Mucosa of gallbladder (tissue), 1 donor: ENCODE data around the gene TTLL11. TPM values are rescaled to one million over a fixed set of nuclear protein-coding genes. Genes with fewer than 3 reads are reported as not detected.

Experiments used
- DNase-seq: peaks from one replicate; pipeline ENCODE4 v3.0.0-alpha.2; 2020; ENCODE audit warnings: low spot score
- total RNA-seq: library from RNA; stranded (reverse); gene quantifications from one replicate; pipeline ENCODE4 v1.2.1, GENCODE V29; 2021
- donor health status: DM: no; HTN: no; CAD: no.

TTLL11 gene
- total RNA-seq, 1 donor from 2014 or later, result 10.9 TPM

DNA sequence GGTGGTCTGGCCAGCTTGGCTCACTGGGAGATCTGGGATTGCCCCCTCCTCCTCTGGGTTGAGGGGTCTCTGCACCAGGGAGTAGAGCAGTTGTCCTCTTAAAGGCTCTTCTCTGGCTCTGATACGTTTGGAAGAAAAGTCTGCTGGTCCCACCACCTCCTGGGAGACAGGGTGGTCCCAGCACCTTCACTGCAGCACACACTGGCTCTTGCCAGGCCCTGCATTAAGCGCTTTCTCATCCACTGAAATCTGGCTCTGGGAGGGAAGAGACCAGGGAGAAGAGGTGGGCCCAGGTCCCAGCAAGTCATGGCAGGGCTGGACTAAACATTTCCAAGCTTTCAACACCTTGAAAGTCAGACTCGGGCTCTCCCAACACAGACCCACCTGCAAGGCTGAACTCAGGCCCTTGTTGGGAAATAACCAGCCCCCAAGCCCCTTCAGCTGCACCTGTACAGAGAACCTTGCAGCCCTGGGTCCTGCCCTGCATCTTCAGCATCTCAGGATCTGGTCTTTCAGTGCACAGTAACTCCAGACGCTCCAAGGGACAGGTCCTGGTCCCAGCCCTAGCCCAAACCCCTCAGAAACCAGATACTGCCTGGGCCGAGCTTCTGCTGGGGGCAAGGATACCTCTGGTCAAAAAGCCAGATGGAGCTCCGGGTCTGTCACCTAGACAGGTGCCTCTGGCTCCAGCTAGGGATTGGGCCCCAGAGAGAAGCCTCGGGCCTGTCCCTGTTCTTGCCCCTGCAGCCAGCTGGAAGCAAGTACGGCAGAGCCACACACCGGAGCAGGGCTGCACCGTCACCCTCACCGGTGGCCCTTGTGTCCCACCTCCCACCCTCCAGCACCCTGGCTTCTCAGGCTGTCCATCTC is 307.2 kb downstream of the TTLL11 start:
- no peak for DNase-seq

DNA sequence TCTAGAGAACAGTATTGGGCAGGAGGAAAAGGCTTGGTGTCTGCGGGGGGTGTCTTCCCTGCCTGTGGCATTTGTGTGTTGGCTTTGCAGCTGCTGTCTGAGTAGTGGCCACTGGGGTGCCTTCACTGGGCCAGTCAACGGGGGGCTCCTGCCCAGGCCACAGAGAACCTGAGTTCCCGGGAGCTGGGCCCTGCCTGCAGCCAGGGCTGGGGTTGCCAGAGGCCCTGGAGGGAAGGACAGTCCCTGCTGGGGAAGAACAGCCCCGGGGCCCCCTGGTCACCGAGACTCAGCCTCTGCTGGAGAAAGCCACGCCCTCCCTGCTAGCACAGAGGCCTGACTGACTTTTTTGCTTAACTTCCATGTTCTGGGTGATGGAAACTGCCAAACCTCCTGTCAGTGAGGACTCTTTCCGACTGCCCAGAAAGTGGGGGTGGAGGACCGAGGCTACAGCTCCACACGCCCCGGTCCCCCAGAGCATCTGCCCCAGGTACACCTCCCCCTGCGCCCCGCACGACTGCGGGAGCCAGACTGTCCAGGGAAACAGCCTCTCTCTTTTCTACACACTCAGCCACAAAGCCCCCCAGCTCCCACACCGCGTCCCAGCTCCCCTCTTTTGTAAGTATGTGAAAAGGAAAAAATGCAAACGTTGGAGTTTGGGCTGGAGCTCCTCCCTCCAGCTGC is 308.2 kb downstream of the TTLL11 start:
- no peak for DNase-seq

DNA sequence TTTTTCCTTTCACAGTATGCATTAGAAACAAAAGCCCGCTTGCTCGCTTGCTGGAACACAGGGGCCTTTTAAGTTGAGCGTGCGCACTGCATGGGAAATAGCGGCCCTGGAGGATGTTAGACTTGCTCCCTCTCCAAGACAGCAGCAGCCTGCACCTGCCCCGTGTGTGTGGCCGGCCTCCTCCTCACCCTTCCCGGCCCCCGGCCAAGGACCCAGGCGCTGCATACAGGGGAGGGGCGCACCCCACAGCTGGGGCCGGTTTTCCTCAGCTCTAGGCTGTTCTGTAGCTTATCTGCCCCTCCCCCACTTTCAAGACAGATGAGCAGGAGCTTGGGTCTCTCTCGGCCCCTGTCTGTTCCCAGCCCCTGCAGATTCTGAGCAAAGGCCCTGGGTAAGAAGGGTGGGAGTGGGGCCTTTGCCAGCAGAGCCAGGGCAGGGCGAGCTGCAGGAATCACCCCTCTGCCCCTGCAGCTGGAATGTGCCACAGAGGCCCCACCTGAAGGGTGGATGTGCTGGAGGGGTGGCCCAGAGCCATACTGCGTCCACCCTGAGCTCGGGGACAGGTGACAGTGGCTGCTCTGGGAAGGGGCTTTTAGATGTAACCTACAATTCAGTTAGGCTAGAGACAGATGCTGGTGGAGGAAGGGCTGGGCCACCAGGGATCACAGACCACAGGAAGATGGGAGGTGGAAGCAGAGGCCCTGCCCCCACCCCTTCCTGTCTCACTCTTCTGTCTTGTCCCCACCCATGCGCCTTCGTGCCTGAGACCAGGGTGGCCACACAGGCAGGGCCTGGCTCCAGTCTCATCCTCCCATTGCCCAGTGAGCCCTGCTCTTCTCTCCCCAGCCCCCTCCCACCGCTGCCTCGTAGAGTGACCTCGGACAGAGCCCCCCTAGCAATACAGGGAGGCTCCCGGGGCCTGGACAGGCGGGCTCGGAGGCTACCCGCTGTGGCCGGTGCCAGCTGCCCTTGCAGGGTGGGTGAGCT is 309.3 kb downstream of the TTLL11 start:
- DNase-seq, result no peak

DNA sequence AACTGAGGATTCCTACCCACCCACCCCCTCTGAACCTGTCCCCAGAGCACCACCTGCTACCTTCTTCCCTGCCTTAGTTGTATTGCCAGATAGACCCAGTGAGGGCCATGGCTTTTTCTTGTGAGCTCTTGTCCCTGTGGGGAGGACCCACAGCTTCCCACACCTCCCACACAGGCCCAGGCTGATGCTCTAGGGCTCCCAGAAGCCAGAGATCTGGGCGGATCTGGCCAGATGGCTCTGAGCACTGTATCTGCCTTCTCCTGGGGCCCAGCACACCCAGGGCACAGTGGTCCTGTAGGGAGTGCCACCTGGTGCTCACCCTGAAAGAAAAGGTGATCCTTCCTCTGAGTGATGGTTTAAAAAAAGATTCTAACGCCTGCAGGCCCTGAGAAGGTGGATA is 310.0 kb downstream of the TTLL11 start:
- DNase-seq, result no peak

DNA sequence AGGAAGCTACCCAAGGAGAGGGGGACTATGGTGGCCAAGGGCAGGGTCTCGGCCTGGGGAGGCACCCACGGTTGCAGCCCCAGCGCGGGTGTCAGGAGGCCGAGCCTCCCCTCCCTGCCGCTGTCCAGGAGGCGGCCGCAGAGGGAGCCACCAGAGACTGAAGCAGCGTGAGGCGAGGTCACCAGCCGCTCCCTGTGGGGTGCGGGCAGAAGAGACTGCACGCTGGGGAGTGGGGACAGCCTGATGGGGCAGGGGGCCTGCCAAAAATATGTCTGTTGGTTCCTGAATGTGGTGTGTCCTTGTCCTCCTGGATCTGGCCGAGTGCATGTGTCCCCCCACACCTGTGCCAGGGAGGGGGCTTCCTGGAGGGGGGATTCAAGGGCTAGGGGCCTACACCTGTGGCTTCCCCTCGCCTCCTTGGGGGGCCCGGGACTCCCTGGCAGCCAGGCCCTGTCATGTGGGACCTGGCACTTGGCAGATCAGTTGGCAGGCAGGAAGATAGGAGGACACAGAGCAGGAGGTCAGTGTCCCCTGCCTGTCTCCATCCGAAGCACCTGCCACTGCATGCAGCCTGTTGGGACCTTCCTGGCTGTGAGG is 310.5 kb downstream of the TTLL11 start:
- no peak for DNase-seq

DNA sequence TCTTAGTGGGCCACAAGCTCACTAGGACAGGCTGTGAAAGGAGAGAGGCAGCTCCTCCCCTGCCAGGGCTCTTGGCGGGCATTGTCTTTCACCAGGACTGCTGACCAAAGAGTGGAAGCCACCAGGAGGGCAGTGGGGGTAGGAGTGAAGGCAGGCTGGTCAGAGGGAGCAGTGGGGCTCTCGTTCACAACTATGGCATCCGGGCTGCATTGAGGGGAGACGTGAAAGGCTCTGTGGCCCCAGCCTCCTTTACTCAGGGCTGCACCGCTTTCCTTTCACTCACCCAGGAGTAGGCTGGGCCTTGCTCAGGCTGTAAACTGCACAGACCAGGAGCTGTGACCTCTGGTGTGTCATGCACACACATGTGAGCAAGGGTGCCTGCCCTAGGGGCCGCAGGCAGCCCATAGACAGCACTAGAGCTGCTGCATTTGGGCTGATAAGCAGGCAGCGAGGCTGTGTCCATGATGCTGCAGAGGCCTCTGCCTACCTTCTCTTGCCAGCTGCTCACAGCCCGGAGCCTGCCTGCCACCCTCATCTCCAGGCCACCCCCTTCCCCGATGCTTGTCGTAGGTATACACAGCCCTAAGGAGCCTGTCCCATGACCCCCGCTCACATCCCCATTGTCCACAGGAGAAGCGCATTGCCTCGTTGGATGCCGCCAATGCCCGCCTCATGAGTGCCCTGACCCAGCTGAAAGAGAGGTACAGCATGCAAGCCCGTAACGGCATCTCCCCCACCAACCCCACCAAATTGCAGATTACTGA is 311.2 kb downstream of the TTLL11 start:
- DNase-seq, result no peak

DNA sequence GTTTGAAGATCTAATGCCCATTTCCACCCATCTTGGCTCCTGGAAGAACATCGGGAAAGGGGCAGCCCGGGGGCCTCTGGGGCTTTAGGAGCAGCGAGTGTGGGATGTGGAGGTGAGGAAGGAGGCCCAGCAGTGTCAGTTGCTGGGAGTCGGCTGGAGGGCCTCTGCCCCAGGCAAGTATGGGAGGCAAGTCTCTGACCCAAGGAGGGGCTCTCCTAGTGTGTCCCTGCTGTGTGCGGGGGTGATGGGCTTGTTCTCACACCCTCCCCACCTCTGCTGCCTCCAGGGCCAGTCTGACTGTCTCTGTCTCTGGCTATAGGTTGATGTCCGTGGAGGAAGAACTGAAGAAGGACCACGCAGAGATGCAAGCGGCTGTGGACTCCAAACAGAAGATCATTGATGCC is 312.0 kb downstream of the TTLL11 start:
- DNase-seq, result no peak

DNA sequence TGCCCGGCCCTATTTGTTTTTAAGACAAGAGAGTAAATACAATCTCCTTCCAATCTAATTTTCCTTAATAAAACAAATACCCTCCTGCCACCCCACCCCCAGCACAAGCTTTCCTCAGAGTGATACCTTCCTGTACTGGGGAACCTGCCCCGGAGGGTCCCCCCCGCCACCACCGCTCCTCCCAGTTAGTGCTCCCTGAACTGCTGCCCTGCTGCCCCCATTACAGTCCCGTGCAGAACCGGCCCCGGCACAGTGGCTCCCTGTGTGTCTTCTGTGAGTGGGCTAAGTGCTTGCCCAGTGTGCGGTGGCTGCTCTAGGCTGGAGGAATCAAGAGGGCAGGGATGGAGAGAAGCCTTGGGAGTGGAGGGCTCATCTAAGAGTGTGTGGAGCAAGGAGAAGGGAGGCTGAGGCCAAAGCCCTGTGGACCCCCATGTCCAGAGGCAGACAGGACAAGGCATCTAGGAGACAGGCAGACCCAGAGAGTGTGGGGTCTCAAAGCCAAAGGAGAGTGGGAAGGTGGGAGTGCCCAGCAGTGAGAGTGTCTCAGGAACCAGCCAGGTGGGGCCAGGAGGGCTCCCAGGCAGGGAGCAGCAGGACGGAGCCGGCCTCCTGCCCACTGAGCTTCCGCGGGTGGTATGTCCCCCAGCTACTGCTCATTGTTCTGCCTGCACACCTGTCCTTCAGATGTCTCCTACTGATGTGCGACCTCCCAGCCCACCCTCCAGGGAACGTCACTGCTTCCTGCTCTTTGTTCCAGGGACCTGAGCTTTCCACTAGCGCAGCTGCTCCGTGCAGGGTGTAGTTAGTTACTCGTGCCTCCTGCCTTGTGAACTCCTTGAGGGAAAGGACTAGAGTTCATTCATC is 312.7 kb downstream of the TTLL11 start:
- DNase-seq, result no peak

DNA sequence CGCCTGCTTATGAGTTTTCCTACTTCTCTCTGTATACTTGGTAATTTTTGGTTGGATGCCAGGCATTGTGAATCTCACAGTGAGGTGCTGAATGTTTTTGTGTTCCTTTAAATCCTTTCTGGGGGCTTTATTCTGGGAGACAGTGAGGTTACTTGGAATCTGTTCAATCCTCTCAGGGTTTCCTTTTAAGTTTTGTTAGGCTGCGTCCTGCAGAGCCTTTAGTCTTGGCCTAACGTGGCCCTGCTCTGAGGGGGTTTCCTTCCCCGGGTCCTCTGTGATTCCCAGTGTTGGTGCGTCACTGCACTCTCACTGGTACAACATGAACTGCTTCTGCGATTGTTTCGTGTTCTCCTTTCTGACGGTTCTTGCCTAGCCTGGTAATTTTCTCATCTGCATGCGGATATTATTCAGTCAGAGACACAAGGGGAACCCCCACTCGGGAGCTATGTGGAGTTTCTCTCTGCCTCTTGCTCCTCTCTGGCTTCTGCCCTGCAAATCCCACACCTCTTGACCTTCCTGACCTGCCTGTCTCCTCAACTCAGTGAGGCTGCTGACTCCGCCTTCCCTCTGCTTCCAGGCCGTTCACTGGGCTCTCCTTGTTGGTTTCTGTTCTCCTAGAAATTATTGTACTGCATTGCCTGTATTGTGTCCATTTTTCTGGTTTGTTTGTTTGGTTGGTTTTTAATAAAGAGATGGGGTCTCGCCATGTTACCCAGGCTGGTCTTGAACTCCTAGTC is 313.6 kb downstream of the TTLL11 start:
- DNase-seq, result no peak

DNA sequence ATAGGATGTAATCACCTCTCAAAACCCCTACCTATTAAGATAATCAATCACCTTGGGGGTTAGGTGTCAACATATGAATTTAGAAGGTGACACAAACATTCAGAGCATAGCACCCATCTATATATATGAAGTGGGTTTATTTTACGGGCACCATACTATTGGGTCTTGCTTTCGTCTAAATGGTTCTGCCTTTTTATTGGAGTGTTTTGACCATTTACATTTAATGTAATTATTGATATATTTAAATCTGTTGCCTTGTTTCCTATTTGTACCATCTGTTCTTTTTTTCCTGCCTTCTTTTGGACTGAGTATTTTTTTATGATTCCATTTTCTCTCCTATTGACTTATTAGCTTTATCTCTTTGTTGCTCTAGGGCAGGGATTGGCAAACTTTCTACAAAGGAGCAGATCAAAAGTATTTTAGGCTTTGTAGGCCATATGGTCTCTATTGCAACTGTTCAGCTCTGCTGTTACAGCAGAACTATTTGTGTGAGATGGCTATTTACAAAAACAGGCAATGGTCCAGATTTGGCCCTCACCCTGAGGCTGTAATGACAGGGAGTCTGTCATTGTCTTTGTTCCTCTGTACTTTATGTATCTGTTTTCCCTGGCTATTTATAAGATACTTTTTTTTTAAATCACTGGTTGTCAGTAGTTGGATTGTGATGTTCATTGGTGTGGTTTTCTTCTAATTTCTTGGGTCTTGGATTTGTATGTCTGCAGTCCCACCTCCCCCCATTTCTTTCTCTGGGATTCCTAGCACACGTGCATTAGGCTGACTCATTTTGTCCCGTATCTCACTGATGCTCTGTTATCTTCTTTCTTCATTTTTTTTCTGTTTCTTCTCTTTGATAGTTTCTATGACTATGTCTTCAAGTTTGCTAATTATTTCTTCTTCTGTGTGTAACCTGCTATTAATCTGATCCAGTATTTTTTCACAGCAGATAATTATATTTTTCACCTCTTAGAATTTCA is 314.6 kb downstream of the TTLL11 start:
- no peak for DNase-seq

DNA sequence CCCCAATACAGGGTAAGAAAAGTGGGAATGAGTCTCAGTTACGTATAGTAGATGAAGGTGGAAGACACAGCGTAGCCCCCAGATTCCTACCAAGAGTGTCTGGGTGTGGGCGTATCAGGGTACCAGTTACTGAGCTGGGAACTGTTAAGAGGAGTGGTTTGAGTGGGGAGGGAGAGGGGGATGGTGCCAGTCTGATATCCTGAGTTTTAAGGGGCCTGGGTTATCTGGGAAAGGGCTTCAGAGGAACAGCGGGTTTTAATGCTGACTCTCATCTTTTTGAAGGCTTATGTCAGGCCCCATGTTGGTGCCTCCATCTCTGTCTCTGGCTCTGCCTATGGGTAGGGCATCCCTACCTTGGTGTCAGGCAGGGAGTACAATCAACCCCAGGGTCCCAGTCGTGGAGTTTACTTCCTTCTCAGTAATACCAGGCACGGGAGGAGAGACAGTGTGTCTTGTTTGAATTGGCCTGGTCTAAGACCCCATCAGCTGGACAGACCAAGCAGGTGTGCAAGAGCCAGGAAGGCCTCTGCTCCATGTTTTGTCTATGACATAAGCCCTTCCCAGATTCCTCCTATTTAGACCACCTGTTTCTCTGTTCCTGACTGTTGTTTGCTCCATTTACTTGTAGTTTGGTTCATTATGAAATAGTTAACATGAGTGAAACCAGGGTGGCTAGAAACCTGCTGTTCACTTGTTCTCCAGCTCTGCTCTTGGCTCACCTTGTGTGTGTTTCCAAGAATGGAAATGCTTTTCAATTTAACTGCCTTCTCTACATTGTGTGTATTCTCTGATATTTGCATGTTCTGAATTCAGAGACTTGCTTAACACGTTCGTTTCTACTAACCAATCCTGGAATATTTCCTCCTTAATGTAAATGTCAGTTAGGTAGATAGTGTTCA is 316.1 kb downstream of the TTLL11 start:
- no peak for DNase-seq

DNA sequence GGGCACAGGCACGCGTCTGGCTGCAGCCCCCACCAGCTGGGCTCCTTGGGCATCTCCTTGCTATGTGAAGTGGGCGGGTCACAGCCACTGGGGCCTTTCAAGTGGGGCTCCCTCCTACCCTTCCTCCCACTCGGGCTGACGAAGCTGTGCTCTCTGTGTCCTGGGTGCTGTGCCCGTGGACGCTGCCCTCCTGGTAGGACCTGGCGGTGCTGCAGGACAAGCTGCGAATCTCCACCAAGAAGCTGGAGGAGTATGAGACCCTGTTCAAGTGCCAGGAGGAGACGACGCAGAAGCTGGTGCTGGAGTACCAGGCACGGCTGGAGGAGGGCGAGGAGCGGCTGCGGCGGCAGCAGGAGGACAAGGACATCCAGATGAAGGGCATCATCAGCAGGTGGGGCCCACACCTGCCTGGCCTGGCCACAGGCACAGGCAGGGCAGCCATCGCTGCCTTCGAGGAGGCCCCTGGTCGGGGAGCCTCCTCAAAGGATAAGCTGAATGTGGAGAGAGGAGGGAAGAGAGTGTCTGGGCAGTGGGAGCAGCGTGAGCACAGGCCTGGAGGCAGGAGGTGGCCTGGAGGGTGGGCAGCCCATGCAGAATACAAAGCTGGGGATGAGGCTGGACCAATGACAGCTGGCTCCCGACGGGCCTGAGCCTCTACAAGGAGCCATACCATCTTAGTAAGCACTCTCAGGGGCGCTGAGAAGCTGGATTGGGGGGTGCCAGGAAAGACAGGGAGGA is 316.9 kb downstream of the TTLL11 start:
- no peak for DNase-seq

DNA sequence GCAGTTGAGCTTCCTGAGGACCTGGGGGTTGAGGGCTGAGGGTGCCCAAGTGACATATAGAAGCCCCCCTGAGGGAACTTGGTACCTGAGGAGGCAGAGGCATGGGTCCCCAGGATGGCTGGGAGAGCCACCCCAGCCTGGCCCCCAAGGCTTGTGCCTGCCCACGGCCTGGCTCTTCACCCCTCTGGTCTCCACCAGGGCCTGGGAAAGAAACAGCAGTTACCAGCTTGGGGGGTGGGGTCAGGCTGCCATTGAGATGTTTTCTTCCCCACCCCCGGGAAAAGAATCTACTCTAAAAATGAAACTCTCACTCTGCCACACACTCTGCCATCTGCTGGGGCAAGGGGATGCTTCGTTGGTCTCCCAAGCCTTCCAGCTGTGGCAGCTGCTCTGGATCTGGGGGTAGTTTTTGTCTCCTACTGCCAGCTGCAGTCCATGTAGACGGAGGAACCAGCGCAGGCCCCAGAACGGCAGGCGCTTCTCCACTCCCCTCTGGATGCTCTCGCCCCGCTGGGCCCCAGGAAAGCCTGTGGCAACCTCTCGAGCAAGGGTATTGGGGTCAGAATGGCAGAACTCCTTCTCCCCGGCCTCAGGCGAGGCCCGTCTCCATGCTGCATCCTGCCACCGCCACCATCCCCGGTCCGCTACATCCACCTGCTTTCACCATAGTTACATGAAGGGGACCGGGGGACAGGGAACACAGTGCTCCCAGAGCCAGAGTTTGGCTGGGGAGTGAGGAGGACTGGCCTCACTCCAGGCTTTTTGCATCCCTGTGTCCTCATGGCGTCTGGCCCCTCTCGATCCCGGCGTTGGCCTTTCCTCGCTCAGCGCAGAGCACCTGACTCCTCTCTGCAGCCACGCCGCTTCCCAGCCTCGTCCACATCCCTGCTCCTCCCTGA is 318.1 kb downstream of the TTLL11 start:
- DNase-seq, result no peak

DNA sequence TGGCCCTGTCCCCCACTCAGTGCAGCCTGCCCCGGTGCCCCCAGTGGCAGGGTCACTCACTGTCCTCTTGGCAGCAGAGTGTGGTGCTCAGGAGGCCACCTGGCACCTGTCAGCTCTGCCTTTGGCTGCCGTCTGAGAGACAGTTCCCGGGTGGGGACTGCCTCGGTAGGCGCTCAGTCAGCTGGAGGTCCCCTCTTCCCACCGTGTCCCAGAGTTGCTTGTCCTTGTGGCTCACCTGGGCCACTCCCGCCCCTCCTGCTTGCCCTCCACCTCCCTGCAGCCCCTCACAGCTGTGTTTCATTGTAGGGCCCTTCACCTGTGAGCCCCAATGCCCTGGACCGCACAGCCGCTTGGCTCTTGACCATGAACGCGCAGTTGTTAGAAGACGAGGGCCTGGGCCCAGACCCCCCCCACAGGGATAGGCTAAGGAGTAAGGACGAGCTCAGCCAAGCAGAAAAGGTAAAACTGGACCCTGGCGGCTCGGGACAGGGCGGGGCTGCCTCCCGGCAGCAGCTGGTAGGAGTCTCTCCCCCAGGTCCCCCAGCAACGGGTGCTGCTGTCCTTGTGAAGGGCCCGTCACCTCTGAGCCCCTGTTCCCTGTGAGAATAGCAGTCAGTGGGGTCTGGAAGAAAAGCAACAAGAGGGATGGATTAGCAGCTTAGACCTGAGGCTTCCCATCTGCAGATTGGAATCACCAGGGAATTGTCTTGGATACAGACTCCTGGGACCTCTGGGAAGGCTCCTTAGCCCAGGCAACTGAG is 319.0 kb downstream of the TTLL11 start:
- DNase-seq, result no peak
